OCI-LY7 (cell line): ENCODE data around the gene AGPAT2. TPM values are rescaled to one million over a fixed set of nuclear protein-coding genes. Genes with fewer than 3 reads are reported as not detected.

ENCODE experiments used
- BruUV-seq: library from RNA; stranded (reverse); fragments of 400-500 nt; replicated peaks from 2 replicates; lab custom pipeline; 2021; lab: Mats Ljungman, UMichigan
- CTCF ChIA-PET: fragments of 300-600 bp; sonication (Branson Sonifier 250); formaldehyde crosslinking; loops from one replicate; lab custom pipeline; 2022; ENCODE audit warnings: antibody characterized with exemption; ENCODE audit not compliant: unreplicated experiment; lab: Charles Lee
- POLR2A ChIA-PET: fragments of 300-600 bp; sonication (Branson Sonifier 250); formaldehyde crosslinking; loops from one replicate; lab custom pipeline; 2022; ENCODE audit warnings: antibody characterized with exemption; lab: Charles Lee
- DNase-seq: peaks from one replicate; pipeline ENCODE4 v3.0.0-alpha.2; 2015; ENCODE audit warnings: low spot score
- H2AFZ ChIP-seq: fragments of 200-600 bp; sonication (generic), shearing (Covaris generic); 2 replicates; pipeline ENCODE4 v1.6.1; 2014; ENCODE audit warnings: mild to moderate bottlenecking, antibody characterized with exemption, low read length, moderate library complexity
- H3K27ac ChIP-seq: fragments of 200-600 bp; sonication (generic); 2 replicates; pipeline ENCODE4 v1.5.1; 2014; ENCODE audit warnings: mixed run types, low read depth, mild to moderate bottlenecking, moderate library complexity, low read length, inconsistent platforms; ENCODE audit not compliant: poor library complexity, severe bottlenecking
- H3K36me3 ChIP-seq: fragments of 200-600 bp; sonication (generic); 2 replicates; pipeline ENCODE4 v1.6.1; 2014; ENCODE audit warnings: mild to moderate bottlenecking, antibody characterized with exemption, low read length, moderate library complexity, mixed read lengths; ENCODE audit not compliant: insufficient read depth
- H3K4me1 ChIP-seq: fragments of 200-600 bp; sonication (generic); 2 replicates; pipeline ENCODE4 v1.5.1; 2014; ENCODE audit warnings: mild to moderate bottlenecking, low read length; ENCODE audit not compliant: insufficient read depth, poor library complexity, severe bottlenecking
- H3K4me2 ChIP-seq: fragments of 200-600 bp; sonication (generic); 2 replicates; pipeline ENCODE4 v1.6.1; 2014; ENCODE audit warnings: mild to moderate bottlenecking, low read length
- H3K4me3 ChIP-seq: fragments of 200-600 bp; sonication (generic); 2 replicates; pipeline ENCODE4 v1.5.1; 2014; ENCODE audit warnings: mild to moderate bottlenecking, low read depth, low read length; ENCODE audit not compliant: poor library complexity, severe bottlenecking
- H3K79me2 ChIP-seq: fragments of 200-600 bp; sonication (generic); 2 replicates; pipeline ENCODE4 v1.6.1; 2016; ENCODE audit warnings: low read depth, mild to moderate bottlenecking, low read length, moderate library complexity, mixed read lengths; ENCODE audit not compliant: insufficient read depth
- H3K9me2 ChIP-seq: fragments of 200-600 bp; sonication (generic); 2 replicates; pipeline ENCODE4 v1.6.1; 2016; ENCODE audit warnings: mild to moderate bottlenecking, low read length, mixed read lengths; ENCODE audit not compliant: insufficient read depth
- H3K9me3 ChIP-seq: fragments of 200-600 bp; sonication (generic); 2 replicates; pipeline ENCODE4 v1.6.1; 2014; ENCODE audit warnings: mild to moderate bottlenecking, mixed run types, low read length, mixed read lengths
- H4K20me1 ChIP-seq: fragments of 200-600 bp; sonication (generic); 2 replicates; pipeline ENCODE4 v1.6.1; 2014; ENCODE audit warnings: mild to moderate bottlenecking, antibody characterized with exemption, low read length, moderate library complexity, mixed read lengths; ENCODE audit not compliant: insufficient read depth
- CTCF ChIP-seq: fragments of 200-600 bp; sonication (generic); conservative IDR thresholded peaks from 2 replicates; pipeline ENCODE4 v1.5.1; 2014; ENCODE audit warnings: mild to moderate bottlenecking, antibody characterized with exemption, low read length, moderate library complexity, mixed read lengths
- EZH2phosphoT487 ChIP-seq: fragments of 200-600 bp; sonication (generic); IDR thresholded peaks from 2 replicates; pipeline ENCODE4 v1.6.1; 2018; ENCODE audit warnings: low read depth, borderline replicate concordance, mild to moderate bottlenecking, mixed run types, antibody characterized with exemption, low read length, moderate library complexity, mixed read lengths
- intact Hi-C: fragments of 100-400 bp; cut with micrococcal nuclease; formaldehyde crosslinking; loops from one replicate; pipeline ENCODE4 v1.10.0; 2022; ENCODE audit not compliant: unreplicated experiment
- total RNA-seq, 2 experiments: library from RNA; depleted of rRNA in 1 of 2; stranded (reverse); fragments of >200 nt in 1 of 2; shearing (Covaris generic) in 1 of 2; gene quantifications; 2 replicates each; pipeline ENCODE4 v1.2.3, GENCODE V29; 2014 to 2022

The AGPAT2 gene
- total RNA-seq, 2 experiments from 2014 or later, result 18.3 to 20.8 TPM

- Histone ChIP-seq H3K4me3 (no peak overlapping the region), H3K9me3 (no peaks in the 10 kb centered on the region), H3K79me2 (no peaks in the 10 kb centered on the region), H3K9me2 (no peaks in the 10 kb centered on the region), H3K27ac (no peak overlapping the region), H4K20me1 (no peaks in the 10 kb centered on the region), H3K4me1 (no peaks in the 10 kb centered on the region), H3K4me2 (no peak overlapping the region), H2AFZ (no peak overlapping the region), H3K36me3 (no peaks in the 10 kb centered on the region)
- TF ChIP-seq EZH2phosphoT487 (no peak), CTCF (no peak)
- ChIA-PET CTCF (no interaction called here), POLR2A (no interaction called here)
- intact Hi-C loops, result no loop called here
- DNase-seq, result no peak
- no TSS peak for BruUV-seq
Observed at GRCh38 chr9:136626066-136626725, 61.1 kb downstream of the AGPAT2 start.

DNA sequence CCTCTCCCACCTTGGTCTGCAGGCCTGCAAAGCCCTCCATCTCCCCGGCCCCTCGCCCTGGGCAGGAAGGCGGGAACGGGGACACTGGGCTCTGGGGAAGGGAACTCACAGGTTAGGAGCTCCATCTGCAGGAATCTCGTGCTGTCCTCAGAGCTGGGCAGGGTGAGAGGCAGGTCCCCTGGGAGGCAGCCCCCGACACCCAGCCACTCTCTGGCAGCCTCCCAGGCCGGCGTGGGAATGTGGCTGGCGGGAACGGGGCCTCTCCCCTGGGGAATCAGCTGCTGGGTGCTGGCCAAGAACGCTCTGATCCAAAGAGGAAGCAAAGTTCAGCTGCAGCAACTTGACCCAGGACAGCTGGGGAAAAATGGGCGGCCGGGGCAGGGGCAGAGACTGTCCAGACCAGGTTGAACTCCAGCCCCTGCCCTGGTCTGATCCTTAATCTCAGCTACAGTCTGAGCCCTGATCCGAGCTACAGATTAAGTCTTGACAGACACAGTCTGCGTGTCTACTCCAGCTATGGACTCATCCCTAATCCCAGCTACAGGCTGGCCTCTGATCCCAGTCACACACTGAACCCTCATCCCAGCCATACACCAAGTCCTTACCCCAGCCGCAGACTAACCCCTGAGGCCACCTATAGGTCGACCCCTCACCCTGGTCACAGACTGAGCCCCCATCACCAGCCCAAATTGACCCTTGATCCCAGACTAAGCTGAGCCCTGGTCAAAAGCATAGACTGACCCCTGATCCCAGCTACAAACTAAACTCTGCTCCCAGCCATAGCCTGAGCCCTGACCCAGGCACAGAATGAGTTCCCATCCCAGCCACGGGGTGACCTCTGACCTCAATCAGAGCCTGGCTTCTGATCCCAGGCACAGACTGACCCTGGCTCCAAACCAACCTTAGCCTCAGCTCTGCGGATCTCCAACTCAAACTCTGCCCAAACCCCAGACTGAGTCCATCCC is 61.9 kb downstream of the AGPAT2 start:
- intact Hi-C loops, result no loop called here
- no peaks in the 10 kb centered on the region for H4K20me1 ChIP-seq
- H3K4me2 ChIP-seq, result no peak overlapping the region
- H3K4me3 ChIP-seq, result no peak overlapping the region
- no peaks in the 10 kb centered on the region for H3K9me3 ChIP-seq
- no peak overlapping the region for H3K27ac ChIP-seq
- POLR2A ChIA-PET, result no interaction called here
- no peak for DNase-seq
- TF ChIP-seq EZH2phosphoT487 (no peak), CTCF (no peak)
- no TSS peak for BruUV-seq
- H3K4me1 ChIP-seq, result no peaks in the 10 kb centered on the region
- no peaks in the 10 kb centered on the region for H3K36me3 ChIP-seq
- no peaks in the 10 kb centered on the region for H3K79me2 ChIP-seq
- H3K9me2 ChIP-seq, result no peaks in the 10 kb centered on the region
- CTCF ChIA-PET, result no interaction called here
- H2AFZ ChIP-seq, result no peak overlapping the region
